Nephron progenitor cell (in vitro differentiated cells): Measurements from ENCODE around the gene TMEM109.

Experiments used
- DNase-seq: peaks from one replicate; pipeline ENCODE4 v3.0.0; 2021
- H3K27ac Mint-ChIP-seq: 2 replicates; pipeline ENCODE4 v1.8.0; 2021; ENCODE audit warnings: mild to moderate bottlenecking, moderate library complexity, mixed read lengths
- H3K27me3 Mint-ChIP-seq: 2 replicates; pipeline ENCODE4 v1.8.0; 2021; ENCODE audit warnings: mild to moderate bottlenecking, low read depth, mixed read lengths; ENCODE audit not compliant: poor library complexity
- H3K36me3 Mint-ChIP-seq: 2 replicates; pipeline ENCODE4 v1.8.0; 2021; ENCODE audit warnings: low read depth, mixed read lengths
- H3K4me1 Mint-ChIP-seq: 2 replicates; pipeline ENCODE4 v1.8.0; 2021; ENCODE audit warnings: mixed read lengths
- H3K4me3 Mint-ChIP-seq: 2 replicates; pipeline ENCODE4 v1.8.0; 2021; ENCODE audit warnings: mild to moderate bottlenecking, moderate library complexity, mixed read lengths
- H3K9me3 Mint-ChIP-seq: 2 replicates; pipeline ENCODE4 v1.8.0; 2021; ENCODE audit warnings: mild to moderate bottlenecking, moderate library complexity, mixed read lengths
- CTCF ChIP-seq: fragments of 200-600 bp; sonication (generic); IDR thresholded peaks from 2 replicates; pipeline ENCODE4 v1.5.0; 2021; ENCODE audit warnings: antibody characterized with exemption

The TMEM109 gene

GRCh38 chr11:60887556-60887955 is 26.4 kb upstream of the TMEM109 start:
- Mint-ChIP-seq H3K36me3 (peaks cover 59% of the 10 kb centered on the region), H3K27me3 (peaks cover 2% of the 10 kb centered on the region), H3K4me3 (no peak overlapping the region), H3K27ac (no peak overlapping the region), H3K4me1 (peaks cover 13% of the 10 kb centered on the region), H3K9me3 (peaks cover 22% of the 10 kb centered on the region)
- TF ChIP-seq CTCF, result peak; percentile 56
- DNase-seq, result peak; percentile 47

DNA sequence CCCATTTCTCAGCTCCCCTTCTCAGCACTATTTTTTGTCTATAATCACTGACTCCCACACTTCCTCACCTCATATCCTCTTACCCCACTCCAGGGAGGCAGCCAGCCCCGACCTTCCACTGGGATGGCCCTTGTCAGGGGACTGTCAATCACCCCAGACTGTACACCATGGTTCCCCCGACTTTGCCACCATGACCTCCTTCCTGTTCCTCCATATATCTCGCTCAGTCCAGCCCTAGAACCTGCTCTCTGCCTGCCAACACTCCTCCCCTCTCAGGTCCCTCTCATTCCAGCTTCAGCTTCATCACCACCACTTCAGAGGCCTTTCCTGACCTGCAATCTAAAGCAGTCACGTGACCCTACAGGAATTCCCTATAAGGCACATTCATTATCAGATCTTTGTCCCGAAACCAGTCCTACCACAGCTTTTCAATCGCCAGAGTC is 24.1 kb upstream of the TMEM109 start:
- H3K9me3 Mint-ChIP-seq, result peaks cover 13% of the 10 kb centered on the region
- TF ChIP-seq CTCF, result no peak
- H3K27me3 Mint-ChIP-seq, result peaks cover 2% of the 10 kb centered on the region
- peak overlapping the region; percentile 83 for H3K27ac Mint-ChIP-seq
- H3K4me3 Mint-ChIP-seq, result no peak overlapping the region
- H3K4me1 Mint-ChIP-seq, result peaks cover 18% of the 10 kb centered on the region
- H3K36me3 Mint-ChIP-seq, result peaks cover 52% of the 10 kb centered on the region
- DNase-seq, result no peak

- Mint-ChIP-seq H3K27ac (no peak overlapping the region), H3K9me3 (peaks cover 5% of the 10 kb centered on the region), H3K27me3 (peaks cover 2% of the 10 kb centered on the region), H3K36me3 (peaks cover 52% of the 10 kb centered on the region), H3K4me1 (peaks cover 18% of the 10 kb centered on the region), H3K4me3 (no peak overlapping the region)
- TF ChIP-seq CTCF, result no peak
- no peak for DNase-seq
Measured at GRCh38 chr11:60890696-60891095, 23.3 kb upstream of the TMEM109 start.

DNA sequence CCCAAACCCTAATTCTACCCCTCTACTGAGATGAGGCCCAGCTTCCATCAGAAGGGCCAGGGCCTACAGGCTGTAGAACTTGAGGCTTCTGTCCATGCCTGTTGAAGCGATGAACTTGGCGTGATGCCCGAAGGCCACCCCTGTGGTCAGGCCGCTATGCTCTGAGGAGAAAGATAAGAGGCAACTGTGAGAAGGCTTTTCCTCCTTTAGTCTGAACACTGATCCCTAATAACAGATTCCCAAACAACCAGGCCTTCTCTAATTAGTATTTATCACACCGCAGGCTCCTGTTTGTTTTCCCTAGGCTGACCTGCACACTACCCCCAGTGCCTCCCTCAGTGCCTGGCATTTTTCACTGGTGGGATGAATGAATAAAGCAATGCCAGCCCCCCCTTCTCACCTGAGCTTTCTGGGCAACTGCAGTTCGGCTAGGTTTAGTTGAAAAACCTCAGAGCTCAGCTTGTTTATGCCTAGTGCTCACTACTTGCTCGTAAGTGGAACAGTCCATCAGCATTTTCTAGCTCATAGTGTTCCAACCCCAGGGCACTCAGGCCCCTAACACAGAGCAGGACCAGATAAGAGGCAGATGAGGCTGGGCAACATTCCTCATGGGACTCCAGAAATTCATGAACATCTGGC is 22.7 kb upstream of the TMEM109 start:
- DNase-seq, result no peak
- no peak for TF ChIP-seq CTCF
- peaks cover 2% of the 10 kb centered on the region for H3K9me3 Mint-ChIP-seq
- no peak overlapping the region for H3K4me3 Mint-ChIP-seq
- H3K27ac Mint-ChIP-seq, result peak overlapping the region; percentile 61
- peaks cover 2% of the 10 kb centered on the region for H3K27me3 Mint-ChIP-seq
- peaks cover 18% of the 10 kb centered on the region for H3K4me1 Mint-ChIP-seq
- peaks cover 52% of the 10 kb centered on the region for H3K36me3 Mint-ChIP-seq

GRCh38 chr11:60895687-60896086 is 18.3 kb upstream of the TMEM109 start:
- no peak overlapping the region for H3K4me3 Mint-ChIP-seq
- H3K4me1 Mint-ChIP-seq, result peaks cover 11% of the 10 kb centered on the region
- H3K36me3 Mint-ChIP-seq, result peaks cover 76% of the 10 kb centered on the region
- peak overlapping the region; percentile 42 for H3K27ac Mint-ChIP-seq
- H3K27me3 Mint-ChIP-seq, result no peaks in the 10 kb centered on the region
- no peak for TF ChIP-seq CTCF
- no peaks in the 10 kb centered on the region for H3K9me3 Mint-ChIP-seq
- no peak for DNase-seq

GRCh38 chr11:60897496-60897895 is 16.5 kb upstream of the TMEM109 start:
- DNase-seq, result no peak
- Mint-ChIP-seq H3K27ac (no peak overlapping the region), H3K36me3 (peaks cover 86% of the 10 kb centered on the region), H3K4me3 (no peak overlapping the region), H3K4me1 (peaks cover 6% of the 10 kb centered on the region), H3K27me3 (no peaks in the 10 kb centered on the region), H3K9me3 (no peaks in the 10 kb centered on the region)
- TF ChIP-seq CTCF, result no peak
